ENCODE measurements around the gene MTR. TPM values are rescaled to one million over a fixed set of nuclear protein-coding genes. Genes with fewer than 3 reads are reported as not detected.
"Not testable (repeated sequence)": the region's sequence is repeated elsewhere in the genome, so short reads cannot be mapped to it uniquely, and the experiment has no call there.

MTR gene
- total RNA-seq, 4 donors from 2014 or later: 16.3 to 34.0 (median 24.2) TPM

DNA sequence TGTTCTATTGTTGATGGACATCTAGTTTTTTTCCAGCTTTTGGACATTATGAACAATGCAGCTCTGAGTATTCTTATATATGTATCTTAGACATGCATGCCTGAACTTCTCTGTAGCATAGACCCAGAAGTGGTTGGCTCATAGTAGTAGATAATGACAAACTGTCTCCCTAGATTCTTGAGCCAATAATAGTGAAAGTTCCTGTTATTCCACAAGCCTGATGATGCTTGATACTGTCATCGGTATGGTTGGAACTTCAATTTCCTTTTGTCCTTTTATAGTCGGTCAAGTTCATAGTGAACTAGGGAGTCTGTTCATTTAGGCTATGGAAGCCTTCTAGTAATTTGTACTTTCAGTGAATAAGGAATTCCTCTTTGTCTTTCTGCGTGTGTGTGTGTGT, 56.8 kb downstream of the MTR start:
- DNase-seq (ENCODE audit: low spot score in 2 of 2): no peak
- no peak overlapping the region for H3K4me3 ChIP-seq (ENCODE audit: low read depth, poor library complexity, severe bottlenecking)
- WGBS, 2 donors: 85 to 90% methylated on average over 3 of the region's 3 CpGs
- intact Hi-C loops (cut with DNase I; ENCODE audit: low total_unique reads): no loop called here
- TF ChIP-seq POLR2A (IDR thresholded peaks at IDR 0.05): no peak

DNA sequence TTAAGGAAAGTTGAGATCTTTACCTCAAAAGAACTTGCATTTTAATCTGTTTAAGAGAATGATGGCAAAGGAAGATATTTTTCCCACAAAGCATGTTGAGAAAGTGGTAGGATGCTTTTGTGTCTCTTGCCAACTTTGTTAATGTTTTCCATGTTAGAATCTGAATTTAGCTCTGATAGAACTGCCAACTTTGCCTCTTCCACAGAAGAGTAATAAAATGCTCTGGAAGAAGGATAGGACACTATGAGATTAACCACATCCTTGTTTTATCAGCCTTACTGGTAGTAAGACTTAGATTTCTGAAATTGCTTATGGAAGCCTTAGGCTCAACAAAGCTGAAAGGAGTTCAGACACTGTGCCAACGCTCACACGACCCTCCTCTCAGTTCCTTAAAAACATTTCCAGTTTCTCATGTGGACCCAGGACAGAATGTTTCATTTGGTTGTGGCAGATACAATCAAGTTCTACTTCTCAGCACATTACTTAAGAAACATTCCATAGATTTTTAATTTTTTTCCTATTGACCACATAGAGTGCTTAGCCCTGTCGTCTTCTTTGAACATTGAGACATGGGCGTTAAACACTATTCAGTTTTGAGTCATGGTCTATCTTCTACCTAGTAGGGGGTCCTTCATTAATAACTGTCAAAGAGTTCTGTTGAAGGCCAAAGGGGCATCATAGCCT, 59.0 kb downstream of the MTR start:
- H3K4me3 ChIP-seq (ENCODE audit: low read depth, poor library complexity, severe bottlenecking): no peak overlapping the region
- intact Hi-C loops (cut with DNase I; ENCODE audit: low total_unique reads): no loop called here
- no peak for TF ChIP-seq CTCF (IDR thresholded peaks at IDR 0.05)
- TF ChIP-seq POLR2A (IDR thresholded peaks at IDR 0.05): no peak
- DNase-seq (ENCODE audit: low spot score in 2 of 2): no peak
- 48 to 56% methylated on average over 4 of the region's 4 CpGs for whole genome bisulfite sequencing, 2 donors

DNA sequence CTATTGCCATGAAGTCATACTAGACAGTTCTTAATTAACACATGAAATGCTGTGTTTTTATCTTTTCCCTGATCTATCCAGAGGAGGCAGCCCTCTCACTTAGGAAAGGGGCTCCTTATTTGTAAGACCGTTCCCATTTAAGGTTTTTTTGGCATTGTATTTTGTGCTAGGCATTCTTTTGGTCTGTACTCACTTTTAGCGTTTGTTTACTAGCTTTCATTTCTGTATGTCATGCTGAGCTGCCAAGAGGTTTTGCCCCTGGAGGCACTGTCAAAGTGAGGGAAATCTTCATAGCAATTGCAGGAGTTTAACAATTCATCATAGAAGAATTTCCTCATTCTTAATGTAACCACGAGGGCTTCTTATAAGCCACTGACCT, 59.5 kb downstream of the MTR start:
- TF ChIP-seq CTCF (IDR thresholded peaks at IDR 0.05) (no peak), POLR2A (IDR thresholded peaks at IDR 0.05) (no peak)
- WGBS, 2 donors: 29 to 31% methylated on average over 3 of the region's 3 CpGs
- no peak for DNase-seq (ENCODE audit: low spot score in 2 of 2)
- H3K4me3 ChIP-seq (ENCODE audit: low read depth, poor library complexity, severe bottlenecking): no peak overlapping the region
- intact Hi-C loops (cut with DNase I; ENCODE audit: low total_unique reads): no loop called here

DNA sequence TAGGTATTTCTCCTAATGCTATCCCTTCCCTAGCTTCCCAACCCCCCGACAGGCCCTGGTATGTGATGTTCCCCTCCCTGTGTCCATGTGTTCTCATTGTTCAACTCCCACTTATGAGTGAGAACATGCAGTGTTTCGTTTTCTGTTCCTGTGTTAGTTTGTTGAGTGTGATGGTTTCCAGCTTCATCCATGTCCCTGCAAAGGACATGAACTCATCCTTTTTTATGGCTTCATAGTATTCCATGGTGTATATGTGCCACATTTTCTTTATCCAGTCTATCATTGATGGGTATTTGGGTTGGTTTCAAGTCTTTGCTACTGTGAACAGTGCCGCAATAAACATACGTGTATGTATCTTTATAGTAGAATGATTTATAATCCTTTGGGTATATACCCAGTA, 61.6 kb downstream of the MTR start:
- DNase-seq (ENCODE audit: low spot score in 2 of 2); intact Hi-C loops (cut with DNase I; ENCODE audit: low total_unique reads); H3K4me3 ChIP-seq (ENCODE audit: low read depth, poor library complexity, severe bottlenecking): not testable (repeated sequence)
- 97 to 98% methylated on average over 4 of the region's 4 CpGs for WGBS, 2 donors

DNA sequence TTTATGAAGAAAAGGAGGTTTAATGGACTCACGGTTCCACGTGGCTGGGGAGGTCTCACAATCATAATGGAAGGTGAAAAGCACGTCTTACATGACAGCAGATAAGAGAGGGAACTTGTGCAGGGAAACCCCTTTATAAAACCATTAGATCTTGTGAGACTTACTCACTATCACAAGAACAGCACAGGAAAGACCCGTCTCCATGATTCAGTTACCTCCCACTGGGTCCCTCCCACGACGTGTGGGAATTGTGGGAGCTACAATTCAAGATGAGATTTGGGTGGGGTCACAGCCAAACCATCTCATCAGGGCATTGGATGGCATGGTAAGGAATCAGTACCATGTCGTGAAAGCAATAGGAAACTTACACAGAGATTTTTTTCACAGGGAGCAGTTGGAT, 63.1 kb downstream of the MTR start:
- no peak for TF ChIP-seq POLR2A (IDR thresholded peaks at IDR 0.05)
- TF ChIP-seq CTCF (IDR thresholded peaks at IDR 0.05): no peak
- DNase-seq (ENCODE audit: low spot score in 2 of 2): no peak
- intact Hi-C loops (cut with DNase I; ENCODE audit: low total_unique reads): no loop called here
- H3K4me3 ChIP-seq (ENCODE audit: low read depth, poor library complexity, severe bottlenecking): no peak overlapping the region
- WGBS, 2 donors: 90 to 96% methylated on average over 7 of the region's 7 CpGs

DNA sequence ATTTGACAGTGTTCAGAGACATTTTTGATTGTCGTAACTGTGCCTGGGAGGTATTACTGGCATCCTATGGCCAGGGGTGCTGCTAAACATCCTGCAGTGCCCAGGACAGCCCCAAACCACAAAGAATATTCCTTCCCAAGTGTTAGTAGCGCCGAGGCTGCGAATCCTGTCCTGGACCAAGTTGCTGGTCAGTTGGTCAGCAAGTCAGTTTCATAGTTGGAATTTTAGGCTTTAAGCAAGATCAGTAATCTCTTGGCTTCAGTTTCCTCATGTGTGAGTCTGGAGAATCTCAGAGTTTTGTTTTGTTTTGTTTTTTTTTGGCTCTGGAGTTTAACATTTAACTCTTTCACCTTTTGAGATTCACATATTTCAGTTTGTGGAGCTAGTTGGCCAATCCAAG, 65.0 kb downstream of the MTR start:
- TF ChIP-seq POLR2A (IDR thresholded peaks at IDR 0.05) (no peak), CTCF (IDR thresholded peaks at IDR 0.05) (no peak)
- H3K4me3 ChIP-seq (ENCODE audit: low read depth, poor library complexity, severe bottlenecking): no peak overlapping the region
- intact Hi-C loops (cut with DNase I; ENCODE audit: low total_unique reads): no loop called here
- 94 to 100% methylated on average over 4 of the region's 4 CpGs for WGBS, 2 donors
- DNase-seq (ENCODE audit: low spot score in 2 of 2): no peak

DNA sequence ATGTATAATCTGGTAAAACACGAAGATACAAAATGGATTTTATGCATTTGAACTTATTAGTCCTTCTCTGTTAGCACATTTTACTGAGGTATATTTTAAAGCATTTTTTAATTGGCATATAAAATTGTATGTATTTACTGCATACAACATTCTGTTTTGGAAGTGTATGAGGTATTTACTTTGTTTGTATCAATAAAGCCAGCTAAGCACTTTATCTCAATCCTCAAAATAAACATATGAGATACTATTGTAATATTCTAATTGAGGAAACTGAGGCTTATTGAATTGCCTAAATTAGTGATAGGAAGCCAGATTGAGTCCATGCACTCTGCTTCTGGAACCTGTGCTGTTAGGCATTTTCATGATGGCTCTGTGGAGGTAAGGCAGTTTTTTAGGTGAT, 65.6 kb downstream of the MTR start:
- no peak for DNase-seq (ENCODE audit: low spot score in 2 of 2)
- 95 to 98% methylated on average over 1 of the region's 1 CpG for WGBS, 2 donors
- no peak overlapping the region for H3K4me3 ChIP-seq (ENCODE audit: low read depth, poor library complexity, severe bottlenecking)
- intact Hi-C loops (cut with DNase I; ENCODE audit: low total_unique reads): no loop called here
- TF ChIP-seq CTCF (IDR thresholded peaks at IDR 0.05) (no peak), POLR2A (IDR thresholded peaks at IDR 0.05) (no peak)

All from lower leg skin (tissue), 4 donors.